Endometrium (tissue), 2 donors: ENCODE measurements around the gene MAP2K7.
"Not testable (repeated sequence)": the region's sequence is repeated elsewhere in the genome, so short reads cannot be mapped to it uniquely, and the experiment has no call there.

ENCODE experiments used
- FAIRE-seq: peaks from 2 replicates; lab custom pipeline; 2012; peaks lifted over from hg19 to GRCh38; lab: Jason Lieb, UNC
- donor health status: control.
- donor health status: control.

Gene MAP2K7

GRCh38 chr19:7903244-7904073, at the start of gene MAP2K7:
Gene MAP2K7, plus strand, starts transcription at chr19:7903877. Its CDS starts 68 bp downstream, at chr19:7903945.
- peak; percentile 98 for FAIRE-seq

GRCh38 chr19:7855426-7856108, 48.1 kb upstream of the MAP2K7 start:
- FAIRE-seq: no peak

- FAIRE-seq: no peak
These were observed 47.5 kb upstream of the MAP2K7 start for GRCh38 chr19:7856109-7856591.

- FAIRE-seq: no peak
These were observed 46.7 kb upstream of the MAP2K7 start for GRCh38 chr19:7856679-7857663.

- no peak for FAIRE-seq
These were observed 46.0 kb upstream of the MAP2K7 start for GRCh38 chr19:7857727-7858108.

- FAIRE-seq: no peak
These were observed 45.4 kb upstream of the MAP2K7 start for GRCh38 chr19:7858109-7858770.

- FAIRE-seq: not testable (repeated sequence)
These were observed 44.6 kb upstream of the MAP2K7 start for GRCh38 chr19:7859087-7859486.

GRCh38 chr19:7859831-7860713, 43.6 kb upstream of the MAP2K7 start:
- FAIRE-seq: no peak

- no peak for FAIRE-seq
These were observed 42.7 kb upstream of the MAP2K7 start for GRCh38 chr19:7860714-7861618.

GRCh38 chr19:7861619-7862412, 41.9 kb upstream of the MAP2K7 start:
- no peak for FAIRE-seq

GRCh38 chr19:7862413-7862951, 41.2 kb upstream of the MAP2K7 start:
- no peak for FAIRE-seq

GRCh38 chr19:7863157-7863970, 40.3 kb upstream of the MAP2K7 start:
- FAIRE-seq: no peak

GRCh38 chr19:7863971-7864689, 39.5 kb upstream of the MAP2K7 start:
- no peak for FAIRE-seq

GRCh38 chr19:7864690-7865074, 39.0 kb upstream of the MAP2K7 start:
- no peak for FAIRE-seq

GRCh38 chr19:7865262-7865911, 38.3 kb upstream of the MAP2K7 start:
- FAIRE-seq: no peak

- FAIRE-seq: no peak
These were observed 37.1 kb upstream of the MAP2K7 start for GRCh38 chr19:7866399-7867091.
